Neural progenitor cell (in vitro differentiated cells): ENCODE data around the gene SPTBN4.

Source experiments
- CTCF ChIP-seq: fragments of 200-600 bp; sonication (generic); IDR thresholded peaks from 2 replicates; pipeline ENCODE4 v1.5.1; 2017; ENCODE audit warnings: antibody characterized with exemption, mild to moderate bottlenecking
- EZH2 ChIP-seq: fragments of 200-600 bp; sonication (generic); IDR thresholded peaks from 2 replicates; pipeline ENCODE4 v1.6.1; 2017; ENCODE audit warnings: antibody characterized with exemption, mild to moderate bottlenecking, moderate library complexity

- TF ChIP-seq EZH2 (peak; percentile 69), CTCF (no peak)
These were observed 130.6 kb downstream of the SPTBN4 start for GRCh38 chr19:40597329-40597838.
